Right hindlimb (tissue), 1 donor: ENCODE measurements around the gene TUBGCP2.
"Not testable (repeated sequence)": the region's sequence is repeated elsewhere in the genome, so short reads cannot be mapped to it uniquely, and the experiment has no call there.

Experiments
- DNase-seq: peaks from one replicate; pipeline ENCODE4 v3.0.0-alpha.2; 2018

Gene TUBGCP2

DNA sequence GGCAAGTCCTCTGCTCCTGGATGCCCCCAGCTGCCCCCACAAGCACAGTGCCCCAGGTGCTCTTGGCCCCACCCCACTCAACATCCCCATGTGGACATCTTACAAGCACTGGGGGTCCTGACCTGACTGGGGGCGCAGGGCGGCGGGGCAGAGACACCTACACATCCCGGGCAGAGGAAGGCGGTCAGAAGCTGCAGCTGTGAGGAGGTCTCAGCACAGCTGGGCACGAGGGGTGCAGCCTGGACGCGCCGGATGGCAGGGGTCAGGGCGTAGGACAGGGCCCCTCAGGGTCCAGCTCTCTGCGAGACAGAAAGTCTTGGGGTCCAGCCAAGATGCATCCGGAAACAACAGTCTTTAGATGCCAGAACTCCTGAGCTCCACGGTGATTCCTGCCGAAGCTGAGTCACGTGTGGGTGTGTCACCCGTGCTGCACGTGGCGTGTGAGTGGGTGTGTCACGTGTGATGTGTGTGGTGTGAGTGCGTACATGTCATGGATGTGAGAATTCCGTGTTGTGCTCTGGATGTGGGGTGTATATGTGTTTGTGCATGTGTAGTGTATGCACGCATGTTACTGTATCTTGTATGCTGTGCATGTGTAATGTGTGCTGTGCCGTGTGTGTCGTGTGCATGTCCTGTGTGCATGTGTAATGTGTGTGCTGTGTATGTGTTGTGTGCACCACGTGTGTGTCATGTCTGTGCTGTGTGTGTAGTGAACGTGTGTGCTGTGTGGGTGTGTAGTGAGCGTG lies 65.9 kb downstream of the TUBGCP2 start:
- DNase-seq: no peak

DNA sequence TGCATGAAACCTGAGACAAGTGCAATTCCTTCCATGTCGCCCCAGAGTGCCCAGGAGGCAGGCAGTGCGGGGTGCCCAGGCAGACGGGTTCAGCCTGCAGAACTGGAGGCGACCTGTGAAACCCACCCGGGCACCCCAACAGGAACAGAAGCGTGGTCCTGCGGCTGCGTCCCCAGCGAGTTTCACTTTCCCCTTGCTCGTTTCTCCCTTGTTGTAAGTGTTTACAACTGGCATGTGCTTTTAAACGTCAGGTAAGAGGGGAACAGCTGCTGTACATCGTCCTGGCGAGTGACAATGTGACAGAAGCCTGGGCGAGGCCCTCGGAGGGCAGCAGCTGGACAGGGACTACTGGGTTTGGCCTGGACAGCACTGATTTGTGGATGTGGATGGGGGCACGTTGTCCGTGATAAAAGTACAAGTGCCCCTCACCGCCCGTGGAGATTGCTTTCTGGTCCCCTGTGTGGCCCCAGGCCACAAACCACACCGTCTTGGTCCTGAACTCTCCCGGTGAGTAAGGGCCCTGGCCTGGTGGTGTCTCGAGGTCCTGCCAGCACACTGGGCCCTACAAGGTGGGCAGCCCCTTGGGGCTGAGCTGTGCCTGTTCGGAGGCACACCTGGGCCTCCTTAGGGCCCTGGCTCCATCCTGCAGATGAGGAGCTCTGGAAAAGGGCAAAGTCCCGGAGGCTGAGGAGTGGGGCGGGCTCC lies 67.0 kb downstream of the TUBGCP2 start:
- no peak for DNase-seq

- DNase-seq: no peak
Measured at GRCh38 chr10:133239990-133240389, 68.7 kb downstream of the TUBGCP2 start.

DNA sequence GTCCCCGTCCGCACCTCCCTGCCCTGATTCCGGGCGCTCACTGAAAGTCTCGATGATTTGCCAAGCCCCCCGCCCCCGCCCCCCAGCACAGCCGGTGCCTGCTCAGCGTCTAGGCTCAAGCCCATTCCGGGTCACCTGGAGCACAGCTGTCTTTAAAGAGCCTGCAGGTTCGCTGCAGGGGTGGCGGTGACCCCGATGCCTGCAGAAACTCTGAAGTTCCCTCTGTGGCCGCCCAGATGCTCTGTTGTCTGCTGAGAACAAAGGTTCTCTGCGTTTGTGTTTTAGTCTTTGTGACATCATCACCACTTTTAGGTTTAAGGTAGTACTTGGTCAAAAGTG lies 70.2 kb downstream of the TUBGCP2 start:
- DNase-seq: no peak

DNA sequence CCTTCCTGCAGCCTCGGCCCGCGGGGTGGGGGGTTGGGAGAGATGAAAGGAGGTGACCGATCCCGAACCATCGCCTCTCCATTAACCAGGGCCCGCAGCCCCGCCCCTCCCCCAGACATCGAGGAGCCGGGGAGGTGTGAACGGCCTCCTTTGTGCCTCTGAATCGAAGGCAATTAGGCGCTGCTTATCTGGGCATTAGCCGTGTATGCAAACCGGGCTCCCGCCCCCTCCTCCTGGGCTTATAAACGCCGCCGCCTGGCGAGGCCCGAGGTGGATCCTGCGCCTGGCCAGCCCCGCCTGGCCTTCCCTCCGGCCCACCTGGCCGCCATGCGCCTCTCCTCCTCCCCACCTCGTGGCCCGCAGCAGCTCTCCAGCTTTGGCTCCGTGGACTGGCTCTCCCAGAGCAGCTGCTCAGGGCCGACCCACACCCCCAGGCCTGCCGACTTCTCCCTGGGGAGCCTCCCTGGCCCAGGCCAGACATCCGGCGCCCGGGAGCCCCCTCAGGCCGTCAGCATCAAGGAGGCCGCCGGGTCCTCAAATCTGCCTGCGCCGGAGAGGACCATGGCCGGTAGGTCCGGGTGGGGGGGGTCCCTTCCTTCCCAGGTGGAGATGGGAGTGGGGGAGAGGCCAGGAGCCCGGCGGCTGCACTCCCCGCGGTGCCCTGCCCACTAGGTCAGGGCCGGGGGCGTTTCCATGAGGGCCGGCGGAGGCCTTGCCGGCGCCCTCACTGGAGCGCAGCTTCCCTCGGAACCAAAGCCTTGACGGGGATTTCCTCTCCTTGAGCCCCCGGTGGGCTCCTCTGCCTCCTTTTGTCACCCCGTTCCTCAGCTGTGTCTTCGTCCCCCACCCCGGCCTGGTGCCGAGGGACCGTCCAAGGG lies 70.8 kb downstream of the TUBGCP2 start, which contains the start of gene VENTX:
VENTX (plus strand) TSS at position 268 of the 878 bp plus-strand sequence; CDS start at position 328, 60 bp downstream.
- DNase-seq: no peak

DNA sequence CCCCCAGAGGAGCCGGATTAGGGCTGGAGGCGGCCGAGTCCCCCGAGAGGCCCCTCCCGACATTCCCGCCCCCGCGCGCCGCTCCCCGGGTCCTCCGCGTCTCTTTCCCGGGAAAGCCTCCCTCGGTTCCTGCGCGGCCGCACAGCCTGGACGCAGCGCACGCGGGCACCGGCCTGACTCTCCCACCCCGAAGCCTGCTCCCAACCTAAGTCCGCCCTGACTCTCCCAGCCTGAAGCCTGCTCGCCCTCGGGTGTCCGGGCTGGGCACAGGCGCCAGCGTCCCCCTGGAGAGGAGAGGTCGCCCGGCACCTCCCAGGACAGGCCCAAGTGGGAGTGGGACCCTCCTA lies 71.5 kb downstream of the TUBGCP2 start:
- DNase-seq: no peak

GRCh38 chr10:133236401-133237240 lies 72.1 kb downstream of the TUBGCP2 start:
- no peak for DNase-seq

- no peak for DNase-seq
Measured at GRCh38 chr10:133235932-133236331, 72.7 kb downstream of the TUBGCP2 start.

DNA sequence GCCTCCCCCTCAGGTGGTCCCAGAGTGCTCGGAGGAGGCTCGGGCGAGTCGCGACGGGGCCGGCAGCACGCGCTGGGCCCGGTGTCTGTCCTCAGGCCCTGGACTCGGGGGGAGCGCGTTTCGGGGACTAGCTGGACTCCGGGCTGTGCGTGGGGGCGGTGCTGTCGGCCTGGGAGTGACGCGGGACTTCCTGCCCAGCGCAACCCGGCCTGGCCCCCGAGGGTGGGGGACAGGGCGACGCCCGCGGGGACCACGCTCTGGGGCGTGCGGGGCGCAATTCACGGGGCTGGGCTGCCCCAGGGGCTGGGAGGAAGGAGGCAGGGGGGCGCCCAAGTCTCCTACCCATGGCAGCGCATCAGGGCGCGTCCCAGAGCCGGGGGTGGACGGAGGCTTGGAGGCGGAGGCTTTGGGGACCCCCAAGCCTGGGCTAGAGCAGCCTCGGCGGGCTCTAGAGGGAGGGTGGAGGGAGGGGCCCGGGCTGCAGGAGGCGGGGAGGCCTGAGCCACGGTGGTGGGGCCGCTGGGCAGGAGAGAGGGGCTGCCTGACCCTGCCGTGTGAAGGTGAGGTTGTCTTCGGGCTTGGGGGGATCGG lies 73.3 kb downstream of the TUBGCP2 start:
- DNase-seq: no peak

- DNase-seq: not testable (repeated sequence)
Measured at GRCh38 chr10:133234796-133235195, 73.9 kb downstream of the TUBGCP2 start.

- no peak for DNase-seq
Measured at GRCh38 chr10:133231946-133232574, 76.6 kb downstream of the TUBGCP2 start.

DNA sequence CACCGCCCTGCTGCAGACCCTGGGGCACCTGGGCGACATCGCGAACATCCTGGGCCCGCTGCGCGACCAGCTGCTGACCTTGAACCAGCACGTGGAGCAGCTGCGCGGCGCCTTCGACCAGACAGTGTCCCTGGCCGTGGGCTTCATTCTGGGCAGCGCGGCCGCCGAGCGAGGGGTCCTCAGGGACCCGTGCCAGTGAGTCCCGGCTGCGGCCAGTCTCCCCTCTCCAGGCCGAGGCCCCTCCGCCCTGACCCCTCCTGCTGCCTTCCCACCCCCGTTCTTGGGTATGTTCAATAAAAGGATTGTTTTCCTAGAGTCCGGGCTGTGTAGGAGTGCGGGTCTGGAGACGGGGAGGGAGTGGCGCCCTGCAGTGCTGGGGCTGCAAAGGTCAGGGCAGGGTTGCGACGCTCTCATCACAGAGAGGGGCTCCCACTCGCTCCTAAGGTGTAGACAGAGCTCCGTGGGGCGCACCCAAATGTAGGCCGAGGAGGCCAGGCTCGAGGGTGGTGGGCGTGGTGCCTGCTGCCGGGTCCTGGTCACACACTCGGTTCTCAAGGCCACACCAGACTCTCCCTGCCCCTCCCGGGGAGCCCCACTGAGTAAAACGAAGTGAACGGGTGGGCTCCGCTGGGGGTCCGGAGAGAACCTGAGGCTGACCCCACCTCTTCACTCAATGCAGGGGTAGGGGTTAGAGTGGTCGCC lies 77.3 kb downstream of the TUBGCP2 start:
- no peak for DNase-seq

GRCh38 chr10:133230387-133231195 lies 78.1 kb downstream of the TUBGCP2 start:
- no peak for DNase-seq

DNA sequence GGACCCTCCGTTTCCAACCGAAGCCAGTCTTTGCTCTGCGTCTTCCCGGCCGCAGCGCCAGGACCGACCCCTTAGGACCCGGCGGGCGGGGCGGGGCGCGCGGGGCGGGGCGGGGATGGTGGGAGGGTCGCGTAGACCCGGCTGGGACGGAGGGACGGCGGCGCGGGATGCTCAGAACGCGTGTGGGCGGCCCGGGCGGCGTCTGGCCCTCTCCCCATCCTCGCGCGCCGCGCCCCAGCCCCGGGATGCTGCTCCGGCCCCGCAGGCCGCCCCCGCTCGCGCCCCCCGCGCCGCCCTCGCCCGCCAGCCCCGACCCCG lies 78.7 kb downstream of the TUBGCP2 start, which contains the start of gene UTF1:
UTF1 (plus strand) TSS at position 174 of the 318 bp plus-strand sequence; CDS start at position 246, 72 bp downstream.
- DNase-seq: no peak

DNA sequence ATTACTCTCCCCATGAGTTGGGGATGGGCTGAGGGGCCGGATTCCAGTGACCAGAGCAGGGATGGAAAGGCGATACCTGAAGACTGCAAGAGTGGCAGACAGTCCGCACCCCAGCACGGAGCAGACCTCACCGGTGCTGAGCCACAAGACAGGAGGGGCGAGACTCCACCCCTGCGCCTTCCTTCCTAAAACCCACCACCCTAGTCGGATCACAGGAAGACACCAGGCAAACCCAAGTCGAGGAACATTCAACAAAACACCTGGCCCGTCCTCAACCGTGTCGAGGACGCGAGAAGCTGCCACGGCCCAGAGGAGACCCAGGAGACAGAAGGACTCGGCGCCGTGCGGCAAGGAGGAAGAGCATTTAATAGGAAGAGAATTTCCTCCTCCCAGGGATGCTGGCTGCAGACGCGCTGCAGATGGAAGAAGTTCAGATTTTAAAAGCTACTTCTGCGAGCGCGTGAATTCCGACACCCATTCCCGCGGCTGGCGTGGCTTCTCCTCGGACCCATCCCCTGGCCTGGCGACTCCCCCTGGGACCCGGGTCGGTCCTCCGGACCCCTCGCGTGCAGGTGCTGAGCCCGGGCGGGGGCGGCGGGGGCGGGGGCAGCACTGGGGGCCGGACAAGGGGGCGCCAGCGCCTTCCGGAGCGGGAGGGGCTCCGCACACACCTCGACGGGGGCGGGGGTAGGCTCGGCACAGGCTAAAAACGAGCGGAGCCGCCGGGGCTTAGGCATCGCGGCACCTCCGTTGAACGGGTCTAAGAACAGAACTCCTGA lies 79.2 kb downstream of the TUBGCP2 start:
- DNase-seq: no peak
